HG02885 (cell line): Measurements from ENCODE around the gene ZCCHC14.
"Not testable (repeated sequence)": the region's sequence is repeated elsewhere in the genome, so short reads cannot be mapped to it uniquely, and the experiment has no call there.

ENCODE experiments used
- ATAC-seq: cut with Tn5 transposase; IDR thresholded peaks from one replicate; pipeline ENCODE4 v1.9.1; 2021; ENCODE audit warnings: mild to moderate bottlenecking; ENCODE audit not compliant: unreplicated experiment, poor library complexity

The ZCCHC14 gene

DNA sequence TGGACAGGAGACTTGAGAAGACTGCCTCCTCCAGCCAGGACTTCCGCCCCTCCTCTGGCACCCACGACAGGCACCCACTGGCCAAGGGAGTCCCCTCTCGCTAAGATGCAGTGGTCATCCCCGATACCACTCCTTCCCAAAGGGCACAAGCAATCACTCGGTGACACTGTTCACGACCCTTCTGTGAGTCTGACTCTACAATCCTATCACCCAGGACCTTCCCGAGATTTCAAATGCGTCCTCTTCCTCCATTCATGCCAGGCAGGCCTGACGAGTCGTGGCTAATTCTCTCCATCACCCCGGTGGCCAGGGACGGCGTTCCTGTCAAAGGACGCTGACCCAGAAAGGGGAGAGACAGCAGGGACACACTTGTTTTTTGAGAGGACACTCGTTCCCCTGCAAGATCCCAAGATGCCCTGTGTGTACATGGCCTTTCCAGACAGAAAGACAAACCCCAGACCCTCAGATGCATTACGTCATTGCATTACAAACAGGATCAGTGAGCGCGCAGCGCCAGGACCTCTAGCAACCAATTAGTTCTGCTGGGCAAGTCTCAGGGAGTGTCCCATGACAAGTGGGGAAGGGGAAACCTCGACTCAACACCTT lies 121.5 kb downstream of the ZCCHC14 start:
- no peak for ATAC-seq

- no peak for ATAC-seq
These were observed 122.8 kb downstream of the ZCCHC14 start for GRCh38 chr16:87369796-87370719.

GRCh38 chr16:87369117-87369765 lies 123.6 kb downstream of the ZCCHC14 start:
- no peak for ATAC-seq

- ATAC-seq = no peak
These were observed 124.6 kb downstream of the ZCCHC14 start for GRCh38 chr16:87368029-87368770.

DNA sequence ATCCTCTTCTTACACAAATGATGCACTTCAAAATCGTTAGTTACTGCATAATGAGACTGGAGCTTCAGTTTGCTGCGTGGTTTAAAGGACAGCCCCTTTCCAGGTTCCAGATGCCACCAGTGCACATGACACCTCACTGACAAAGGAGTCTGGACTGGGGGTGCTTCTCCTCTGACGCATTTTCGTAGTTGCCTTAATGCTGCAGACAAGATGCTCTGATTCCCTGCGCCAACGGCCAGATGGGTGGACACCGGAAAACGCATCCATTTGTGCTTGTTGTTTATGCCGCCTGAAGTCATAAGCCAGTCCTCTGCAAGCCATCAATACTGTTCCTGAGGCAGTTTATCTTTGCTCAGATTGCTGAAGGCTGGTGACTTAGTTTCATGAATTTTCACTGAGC lies 125.3 kb downstream of the ZCCHC14 start:
- ATAC-seq = no peak

DNA sequence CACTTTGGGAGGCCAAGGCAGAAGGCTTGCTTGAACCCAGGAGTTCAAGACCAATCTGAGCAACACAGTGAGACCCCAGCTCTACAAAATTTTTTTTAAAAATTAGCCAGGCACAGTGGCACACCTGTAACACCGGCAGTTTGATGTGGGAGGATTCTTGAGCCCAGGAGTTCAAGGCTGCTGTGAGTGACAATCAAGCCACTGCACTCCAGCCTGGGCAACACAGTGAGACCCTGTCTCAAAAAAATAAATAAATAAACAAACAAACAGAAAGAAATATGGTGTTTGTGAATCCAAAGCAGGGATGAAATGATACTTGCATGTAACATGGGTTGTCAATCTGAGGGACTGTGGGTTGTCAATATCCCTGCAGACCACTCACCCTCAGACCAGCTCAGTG lies 125.9 kb downstream of the ZCCHC14 start:
- no peak for ATAC-seq

DNA sequence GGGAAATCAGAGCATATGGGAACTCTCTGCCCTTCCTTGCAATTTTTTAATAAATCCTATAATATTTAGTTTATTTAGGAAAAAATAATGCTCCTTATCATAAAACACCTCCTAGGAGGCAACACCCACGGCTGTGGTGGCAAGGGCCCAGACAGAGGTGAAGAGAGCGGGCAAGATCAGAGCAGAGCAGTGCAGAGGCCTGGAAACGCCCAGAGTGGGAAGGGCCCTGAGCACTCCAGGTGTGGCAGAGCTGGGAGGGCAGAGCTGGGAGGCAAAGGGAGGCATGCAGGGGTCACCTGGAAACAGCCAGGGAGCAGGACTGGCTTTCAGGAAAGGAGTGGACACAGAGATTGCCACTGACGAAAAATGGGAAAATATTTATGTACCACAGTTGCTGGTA lies 126.5 kb downstream of the ZCCHC14 start:
- no peak for ATAC-seq

GRCh38 chr16:87365021-87365713 lies 127.7 kb downstream of the ZCCHC14 start:
- no peak for ATAC-seq

GRCh38 chr16:87363771-87364455 lies 128.9 kb downstream of the ZCCHC14 start:
- ATAC-seq = no peak

DNA sequence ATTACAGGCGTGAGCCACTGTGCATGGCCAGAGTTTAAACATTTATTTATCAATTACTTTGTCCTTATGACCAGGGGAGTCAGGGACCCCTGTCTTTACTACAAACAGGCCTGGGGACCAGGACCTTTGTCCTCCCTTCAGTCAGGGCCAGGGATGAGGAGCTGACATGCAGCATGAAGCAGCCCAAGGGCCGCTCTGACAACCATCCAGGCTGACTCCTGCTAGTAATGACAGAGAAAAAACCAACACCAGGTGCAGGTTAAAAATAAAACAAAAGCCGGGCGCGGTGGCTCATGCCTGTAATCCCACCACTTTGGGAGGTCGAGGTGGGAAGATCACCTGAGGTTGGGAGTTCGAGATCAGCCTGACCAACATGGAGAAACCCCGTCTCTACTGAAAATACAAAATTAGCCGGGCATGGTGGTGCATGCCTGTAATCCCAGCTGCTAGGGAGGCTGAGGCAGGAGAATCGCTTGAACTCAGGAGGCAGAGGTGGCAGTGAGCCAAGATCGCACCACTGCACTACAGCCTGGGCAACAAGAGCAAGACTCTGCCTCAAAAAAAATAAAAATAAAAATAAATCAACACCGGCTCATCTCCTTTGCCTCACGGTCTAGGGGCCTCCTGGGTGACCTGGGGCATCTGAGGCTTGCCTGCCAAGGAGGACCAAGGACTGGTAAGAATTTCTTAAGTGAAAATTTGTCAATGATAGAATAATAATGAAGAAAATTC lies 129.8 kb downstream of the ZCCHC14 start:
- ATAC-seq = not testable (repeated sequence)

DNA sequence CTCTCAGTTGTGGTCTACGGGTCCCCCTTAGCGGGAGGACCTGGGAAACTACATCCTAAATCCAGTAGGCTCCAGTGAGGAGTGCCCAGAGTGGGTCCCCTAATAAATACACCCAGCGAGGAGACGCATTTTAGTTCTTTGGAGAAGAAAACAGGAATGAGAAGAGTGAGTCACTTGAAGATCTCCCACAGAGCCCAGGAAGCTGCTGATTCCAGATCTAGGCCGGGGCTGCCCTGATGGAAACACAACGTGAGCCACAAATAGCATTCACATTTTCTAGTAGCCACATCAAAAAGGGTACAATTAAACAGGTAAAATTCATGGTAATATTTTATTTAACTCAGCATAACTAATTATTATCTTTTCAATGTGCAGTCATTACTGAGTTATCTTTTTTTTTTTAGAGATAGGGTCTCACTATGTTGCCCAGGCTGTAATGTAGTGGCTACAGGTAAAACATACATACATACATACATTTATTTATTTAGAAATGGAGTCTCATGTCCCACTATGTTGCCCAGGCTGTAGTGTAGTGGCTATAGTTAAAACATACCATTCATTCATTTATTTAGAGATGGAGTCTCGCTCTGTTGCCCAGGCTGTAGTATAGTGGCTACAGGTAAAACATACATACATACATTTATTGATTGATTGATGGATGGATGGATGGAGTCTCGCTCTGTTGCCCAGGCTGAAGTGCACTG lies 130.8 kb downstream of the ZCCHC14 start:
- ATAC-seq = no peak

- ATAC-seq = no peak
These were observed 131.8 kb downstream of the ZCCHC14 start for GRCh38 chr16:87360862-87361610.

DNA sequence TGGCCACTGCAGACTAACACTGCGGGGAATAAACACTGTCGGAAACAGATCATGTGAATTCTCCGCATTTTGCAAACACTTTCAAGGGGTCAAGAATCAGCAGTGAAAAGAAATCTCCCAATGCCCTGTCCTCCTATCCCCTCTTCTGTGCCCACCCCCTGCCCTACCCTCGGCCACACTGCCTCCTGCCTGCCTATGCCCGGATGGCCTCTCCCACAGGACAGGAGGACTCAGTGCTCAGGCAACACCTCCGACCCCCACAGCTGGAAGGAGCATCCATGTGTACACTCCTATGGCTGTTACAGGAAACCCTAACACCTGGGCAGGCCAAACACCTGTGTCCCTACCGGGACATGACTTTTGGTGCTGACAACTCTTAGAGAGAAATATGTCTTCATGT lies 133.7 kb downstream of the ZCCHC14 start:
- no peak for ATAC-seq

GRCh38 chr16:87358696-87359095 lies 134.1 kb downstream of the ZCCHC14 start:
- no peak for ATAC-seq

DNA sequence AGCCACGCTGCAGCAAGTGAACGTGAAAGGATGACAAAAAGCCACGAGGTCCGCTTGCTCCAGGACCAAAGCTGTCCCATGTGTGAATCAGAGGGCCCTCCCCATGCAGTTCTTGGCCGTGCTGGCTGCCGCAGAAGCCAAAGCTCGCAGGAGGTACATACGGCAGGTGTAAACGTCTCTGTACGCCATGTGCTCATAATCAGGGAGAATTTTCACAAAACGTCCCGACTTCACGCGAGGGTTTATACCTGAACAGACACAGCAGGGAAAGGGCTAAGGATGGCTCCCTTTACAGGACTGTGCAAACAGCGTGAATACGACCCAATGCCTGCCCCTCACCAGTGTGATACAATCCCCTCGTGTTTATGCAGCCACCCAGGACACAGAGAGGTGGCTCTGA lies 134.6 kb downstream of the ZCCHC14 start:
- ATAC-seq = no peak

GRCh38 chr16:87356491-87356853 lies 136.4 kb downstream of the ZCCHC14 start:
- no peak for ATAC-seq
